Peyer's patch (tissue), 4 donors: Measurements from ENCODE around the gene SIGLEC7.

ENCODE experiments used
- POLR2A ChIP-seq, 2 donors: fragments of 450-650 bp; IDR thresholded peaks; one replicate each; pipeline ENCODE4 v1.5.1; 2017; ENCODE audit warnings: antibody characterized with exemption in 2 of 2, mild to moderate bottlenecking in 2 of 2, moderate library complexity in 2 of 2
- TF ChIP-seq, protein P1 (sequence below), 6 experiments: fragments of 450-650 bp in 4 of 6; fragments of 200-600 bp in 2 of 6; sonication (generic) in 1 of 6; IDR thresholded peaks; one replicate each; pipeline ENCODE4 v1.5.1; 2017 to 2019; ENCODE audit warnings: antibody characterized with exemption in 6 of 6, mild to moderate bottlenecking in 3 of 6, moderate library complexity in 1 of 6

DNA sequence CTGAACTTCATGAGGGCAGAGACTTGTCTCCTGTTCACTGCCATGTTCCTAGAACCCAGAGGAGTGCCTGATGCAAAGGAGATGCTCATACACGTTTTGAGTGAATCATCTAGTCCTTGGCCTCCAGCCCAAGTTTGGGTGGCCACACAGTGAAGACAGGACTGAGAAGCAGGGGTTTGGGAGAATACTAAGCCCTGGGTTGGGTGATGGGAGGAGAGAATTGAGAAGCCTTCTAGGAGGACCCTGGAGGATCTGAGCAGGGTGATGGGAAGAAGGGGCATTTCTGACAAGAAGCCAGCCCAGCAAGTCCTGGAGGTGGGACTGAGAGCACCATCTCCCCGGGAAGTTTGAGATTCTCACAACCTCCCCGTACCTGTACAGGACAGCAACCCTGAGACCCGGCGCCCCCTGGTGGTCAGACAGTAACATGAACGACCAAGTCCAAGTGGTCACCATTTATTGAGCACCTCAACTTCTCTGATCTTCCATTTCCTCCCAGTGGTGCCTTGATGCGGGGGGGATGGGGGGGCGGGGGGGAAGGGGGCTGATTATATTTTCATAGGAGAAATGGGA is 44.8 kb upstream of the SIGLEC7 start:
- TF ChIP-seq, protein P1, sequence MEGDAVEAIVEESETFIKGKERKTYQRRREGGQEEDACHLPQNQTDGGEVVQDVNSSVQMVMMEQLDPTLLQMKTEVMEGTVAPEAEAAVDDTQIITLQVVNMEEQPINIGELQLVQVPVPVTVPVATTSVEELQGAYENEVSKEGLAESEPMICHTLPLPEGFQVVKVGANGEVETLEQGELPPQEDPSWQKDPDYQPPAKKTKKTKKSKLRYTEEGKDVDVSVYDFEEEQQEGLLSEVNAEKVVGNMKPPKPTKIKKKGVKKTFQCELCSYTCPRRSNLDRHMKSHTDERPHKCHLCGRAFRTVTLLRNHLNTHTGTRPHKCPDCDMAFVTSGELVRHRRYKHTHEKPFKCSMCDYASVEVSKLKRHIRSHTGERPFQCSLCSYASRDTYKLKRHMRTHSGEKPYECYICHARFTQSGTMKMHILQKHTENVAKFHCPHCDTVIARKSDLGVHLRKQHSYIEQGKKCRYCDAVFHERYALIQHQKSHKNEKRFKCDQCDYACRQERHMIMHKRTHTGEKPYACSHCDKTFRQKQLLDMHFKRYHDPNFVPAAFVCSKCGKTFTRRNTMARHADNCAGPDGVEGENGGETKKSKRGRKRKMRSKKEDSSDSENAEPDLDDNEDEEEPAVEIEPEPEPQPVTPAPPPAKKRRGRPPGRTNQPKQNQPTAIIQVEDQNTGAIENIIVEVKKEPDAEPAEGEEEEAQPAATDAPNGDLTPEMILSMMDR (IDR thresholded peaks at IDR 0.05) = peak in 5 of 6 experiments; percentile 49 to 69 (median 56)
- TF ChIP-seq POLR2A (IDR thresholded peaks at IDR 0.05) = no peak
